Astrocyte of the spinal cord (primary cell): ENCODE results near the gene GTPBP6.
"Not testable (repeated sequence)": the region's sequence is repeated elsewhere in the genome, so short reads cannot be mapped to it uniquely, and the experiment has no call there.

ENCODE experiments used
- DNase-seq: peaks from one replicate; pipeline ENCODE4 v3.0.0; 2011; ENCODE audit warnings: low read depth, low spot score
- H3K4me3 ChIP-seq: 2 replicates; pipeline ENCODE4 v1.5.1; 2011; ENCODE audit warnings: low read depth, mild to moderate bottlenecking, low read length, moderate library complexity
- CTCF ChIP-seq: IDR thresholded peaks from 2 replicates; pipeline ENCODE4 v1.5.1; 2012; ENCODE audit warnings: low read depth, mild to moderate bottlenecking, low read length, inconsistent platforms
- in situ Hi-C: cut with HindIII; loops from 2 replicates; pipeline ENCODE4 v1.10.0; 2017; ENCODE audit warnings: low sequenced_read_pairs

The GTPBP6 gene

GRCh38 chrX:308821-309520 is 9.6 kb downstream of the GTPBP6 start:
- no peak for DNase-seq
- TF ChIP-seq CTCF, result no peak
- H3K4me3 ChIP-seq, result no peak overlapping the region
- in situ Hi-C loops, result no loop called here

GRCh38 chrX:307261-308111 is 11.1 kb downstream of the GTPBP6 start:
- TF ChIP-seq CTCF, result no peak
- no peak for DNase-seq
- H3K4me3 ChIP-seq, result no peak overlapping the region
- in situ Hi-C loops, result no loop called here

GRCh38 chrX:306614-307251 is 11.9 kb downstream of the GTPBP6 start:
- in situ Hi-C loops, DNase-seq: not testable (repeated sequence)

GRCh38 chrX:305781-306613 is 12.6 kb downstream of the GTPBP6 start:
- DNase-seq, in situ Hi-C loops, H3K4me3 ChIP-seq: not testable (repeated sequence)

More at GRCh38 chrX:306614-307251, 11.9 kb downstream of the GTPBP6 start:
- H3K4me3 ChIP-seq, result not testable (repeated sequence)

- DNase-seq, result no peak
- in situ Hi-C loops, result no loop called here
- no peak for TF ChIP-seq CTCF
- H3K4me3 ChIP-seq, result no peak overlapping the region
Measured at GRCh38 chrX:302975-303374, 15.6 kb downstream of the GTPBP6 start.

GRCh38 chrX:300334-300733 is 18.3 kb downstream of the GTPBP6 start:
- in situ Hi-C loops, result no loop called here
- no peak for DNase-seq
- TF ChIP-seq CTCF, result no peak
- H3K4me3 ChIP-seq, result no peak overlapping the region

- DNase-seq, result no peak
- no peak overlapping the region for H3K4me3 ChIP-seq
- in situ Hi-C loops, result no loop called here
- no peak for TF ChIP-seq CTCF
Measured at GRCh38 chrX:298993-299392, 19.6 kb downstream of the GTPBP6 start.
